Testis (tissue), 2 donors: ENCODE measurements around the gene EYS.
A peak's percentile ranks its signal among the peaks of the same experiment; 100 is the strongest.

Experiments
- POLR2A ChIP-seq: fragments of 450-650 bp; IDR thresholded peaks from one replicate; pipeline ENCODE4 v1.6.1; 2017; ENCODE audit warnings: antibody characterized with exemption, mild to moderate bottlenecking, moderate library complexity
- TF ChIP-seq, protein P1 (sequence below), 3 experiments: fragments of 450-650 bp in 2 of 3; fragments of 200-600 bp in 1 of 3; sonication (generic) in 1 of 3; IDR thresholded peaks; one replicate each; pipeline ENCODE4 v1.5.1; 2016 to 2019; ENCODE audit warnings: antibody characterized with exemption in 3 of 3, mild to moderate bottlenecking in 2 of 3, moderate library complexity in 1 of 3

- TF ChIP-seq, protein P1, sequence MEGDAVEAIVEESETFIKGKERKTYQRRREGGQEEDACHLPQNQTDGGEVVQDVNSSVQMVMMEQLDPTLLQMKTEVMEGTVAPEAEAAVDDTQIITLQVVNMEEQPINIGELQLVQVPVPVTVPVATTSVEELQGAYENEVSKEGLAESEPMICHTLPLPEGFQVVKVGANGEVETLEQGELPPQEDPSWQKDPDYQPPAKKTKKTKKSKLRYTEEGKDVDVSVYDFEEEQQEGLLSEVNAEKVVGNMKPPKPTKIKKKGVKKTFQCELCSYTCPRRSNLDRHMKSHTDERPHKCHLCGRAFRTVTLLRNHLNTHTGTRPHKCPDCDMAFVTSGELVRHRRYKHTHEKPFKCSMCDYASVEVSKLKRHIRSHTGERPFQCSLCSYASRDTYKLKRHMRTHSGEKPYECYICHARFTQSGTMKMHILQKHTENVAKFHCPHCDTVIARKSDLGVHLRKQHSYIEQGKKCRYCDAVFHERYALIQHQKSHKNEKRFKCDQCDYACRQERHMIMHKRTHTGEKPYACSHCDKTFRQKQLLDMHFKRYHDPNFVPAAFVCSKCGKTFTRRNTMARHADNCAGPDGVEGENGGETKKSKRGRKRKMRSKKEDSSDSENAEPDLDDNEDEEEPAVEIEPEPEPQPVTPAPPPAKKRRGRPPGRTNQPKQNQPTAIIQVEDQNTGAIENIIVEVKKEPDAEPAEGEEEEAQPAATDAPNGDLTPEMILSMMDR (IDR thresholded peaks at IDR 0.05): peak in 1 of 3 experiments; percentile 57
- TF ChIP-seq POLR2A: no peak
These were observed 1201.7 kb downstream of the EYS start for GRCh38 chr6:64505312-64505711.
